NCI-H2196 treated with DMSO at 0.1 percent for 48 hours (cell line): ENCODE data around the gene NCAM1.

ENCODE experiments used
- DNase-seq: peaks from one replicate; lab custom pipeline; 2025; ENCODE audit not compliant: unreplicated experiment; lab: John Stamatoyannopoulos, UW

The NCAM1 gene

DNA sequence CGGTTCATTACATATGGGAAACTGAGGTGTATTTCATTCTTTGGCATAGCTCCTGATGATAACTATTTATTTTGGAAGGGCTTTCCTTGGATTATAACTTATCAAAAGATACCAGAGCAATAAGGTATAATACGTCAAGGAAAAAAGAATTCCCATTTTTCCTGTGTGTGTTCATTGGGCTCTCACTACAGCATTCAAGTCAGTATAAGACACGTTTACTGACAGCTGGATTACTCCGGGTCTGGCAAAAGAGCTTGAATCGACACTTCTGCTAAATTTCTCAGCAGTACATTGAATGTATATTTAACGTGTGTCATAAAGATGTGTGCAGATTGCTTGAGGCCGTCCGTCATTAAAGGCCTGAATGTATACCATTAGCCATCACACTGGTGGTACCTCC lies 163.4 kb downstream of the NCAM1 start:
- no peak for DNase-seq

DNA sequence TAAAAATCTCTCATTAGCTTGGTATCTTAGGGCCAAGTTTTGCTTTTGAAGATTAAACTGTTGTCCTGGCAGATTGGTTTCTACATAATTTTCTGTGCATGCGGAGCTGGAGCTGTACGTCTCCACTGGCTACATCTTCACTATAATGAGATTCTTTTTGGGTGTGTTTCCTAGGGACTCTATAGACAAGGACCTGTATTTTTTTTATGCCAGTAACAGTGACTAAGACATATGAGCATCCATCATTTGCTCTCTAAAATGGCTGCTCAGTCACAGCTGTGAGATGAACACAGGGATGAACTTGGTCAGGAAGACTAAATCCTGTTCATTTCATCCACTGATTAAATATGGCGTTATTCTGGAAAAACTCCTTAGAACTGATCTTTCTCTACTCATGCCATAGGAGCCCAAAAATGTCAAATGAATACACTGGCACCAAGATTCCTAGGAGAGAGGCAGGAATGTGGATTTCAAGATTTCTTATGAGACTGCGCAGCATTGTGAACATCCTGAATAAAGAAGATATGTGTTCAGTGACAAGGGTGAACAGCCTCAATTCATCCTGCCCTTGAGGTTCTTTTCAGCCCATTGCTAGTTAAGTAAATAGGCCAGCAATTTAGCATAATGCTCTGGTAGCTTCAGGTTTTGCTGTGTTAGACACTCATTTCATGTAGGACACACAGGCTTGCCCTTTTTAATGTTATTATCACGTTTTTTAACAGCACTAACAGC lies 168.2 kb downstream of the NCAM1 start:
- no peak for DNase-seq

- DNase-seq, result no peak
Observed at GRCh38 chr11:113131036-113131775, 170.0 kb downstream of the NCAM1 start.

DNA sequence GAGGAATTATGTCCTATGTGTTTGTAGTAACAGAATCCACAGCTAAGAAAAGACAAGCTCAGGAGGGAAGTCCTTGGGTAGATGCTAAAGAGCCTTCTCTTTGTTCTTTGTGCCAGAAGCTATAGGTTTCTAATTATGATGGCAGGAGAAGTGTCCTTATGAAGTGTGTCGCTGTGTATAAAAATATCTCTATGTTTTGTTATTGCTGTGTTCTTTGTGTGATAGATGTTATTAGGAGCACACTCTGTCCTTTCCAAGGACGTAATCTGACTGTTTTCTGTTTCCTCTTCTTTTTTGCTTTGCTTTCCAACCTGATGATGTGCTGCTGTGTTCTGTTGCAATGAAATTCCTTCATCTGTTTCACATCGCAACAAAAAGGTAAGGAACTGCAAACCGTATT lies 171.9 kb downstream of the NCAM1 start:
- no peak for DNase-seq

DNA sequence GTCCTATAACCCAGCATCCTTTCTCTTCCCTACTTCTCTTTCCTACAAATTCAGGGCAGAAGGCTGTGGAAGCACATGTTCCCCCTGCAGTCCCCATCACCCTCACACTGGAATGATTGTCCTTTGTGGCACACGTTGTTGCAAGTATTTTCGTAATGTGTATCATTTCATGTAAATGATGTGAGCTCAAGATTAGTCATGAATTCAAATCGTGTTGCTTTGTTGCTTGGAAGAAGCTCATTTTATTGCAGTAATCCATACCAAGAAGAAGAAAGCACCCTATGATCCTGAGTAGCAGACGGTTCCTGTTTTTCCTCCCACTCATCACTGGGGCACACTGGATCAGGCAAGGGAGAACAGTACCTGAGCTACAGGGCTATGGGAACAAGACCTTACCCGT lies 173.4 kb downstream of the NCAM1 start:
- no peak for DNase-seq

GRCh38 chr11:113137713-113138529 lies 176.7 kb downstream of the NCAM1 start:
- no peak for DNase-seq

DNA sequence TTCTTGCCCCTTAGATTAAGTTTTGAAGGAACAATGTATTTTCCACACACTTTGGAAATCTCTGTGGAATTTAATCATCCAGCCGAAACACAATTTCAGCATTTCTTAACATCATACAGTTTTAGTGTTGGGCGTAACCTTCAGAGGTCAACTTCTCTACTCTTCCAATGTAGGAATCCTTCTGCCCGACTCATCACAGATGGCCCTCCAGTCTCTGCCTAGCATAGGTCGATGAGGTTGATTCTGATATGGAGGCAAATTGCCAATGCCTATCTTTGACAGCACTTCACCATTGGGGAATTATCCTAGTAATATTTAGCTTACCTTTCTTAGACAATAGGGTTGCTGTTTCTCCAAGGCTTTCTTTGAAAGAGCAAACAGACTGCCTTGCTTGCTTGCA lies 177.5 kb downstream of the NCAM1 start:
- DNase-seq, result no peak

- no peak for DNase-seq
Observed at GRCh38 chr11:113141010-113141409, 179.8 kb downstream of the NCAM1 start.

GRCh38 chr11:113142508-113142907 lies 181.3 kb downstream of the NCAM1 start:
- no peak for DNase-seq

DNA sequence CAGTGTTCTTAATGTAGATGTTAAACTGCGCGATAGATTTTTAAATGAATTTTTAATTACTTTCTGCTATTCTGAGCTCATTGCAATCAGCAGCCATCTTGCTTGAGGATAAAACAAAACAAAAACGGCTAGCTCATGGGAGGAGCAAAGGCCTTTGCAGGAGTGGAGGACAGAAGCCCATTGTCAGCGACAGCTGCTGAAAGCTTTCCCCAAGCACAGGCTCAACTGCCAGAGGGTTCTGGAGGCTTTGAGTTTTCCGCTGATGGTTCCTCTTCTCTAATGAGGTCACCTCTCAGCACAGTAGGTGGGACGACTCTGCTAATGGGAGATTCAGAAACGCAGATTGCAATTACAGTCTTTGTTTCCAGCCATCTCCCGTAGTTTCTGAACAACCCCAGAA lies 186.0 kb downstream of the NCAM1 start:
- DNase-seq, result no peak

GRCh38 chr11:113148076-113148475 lies 186.9 kb downstream of the NCAM1 start:
- no peak for DNase-seq

DNA sequence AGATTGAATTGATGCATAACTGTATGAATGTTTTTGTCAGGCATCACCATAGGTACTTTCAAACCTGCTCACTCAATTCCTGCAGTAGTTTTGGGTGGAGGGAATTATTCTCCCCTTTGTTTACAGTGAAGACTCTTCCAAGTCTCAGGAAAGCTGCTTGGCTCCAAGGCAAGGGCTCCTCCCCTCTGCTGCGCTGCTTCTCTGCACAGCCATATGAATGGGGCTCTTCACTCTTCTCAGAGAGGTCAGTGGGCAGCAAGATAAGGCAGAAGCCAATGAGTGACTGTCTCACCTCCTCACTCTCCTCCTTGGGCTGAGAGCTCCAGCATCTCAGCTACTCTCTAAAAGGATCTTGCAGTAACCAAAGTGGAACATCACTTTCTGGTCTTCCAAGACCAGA lies 187.4 kb downstream of the NCAM1 start:
- no peak for DNase-seq

DNA sequence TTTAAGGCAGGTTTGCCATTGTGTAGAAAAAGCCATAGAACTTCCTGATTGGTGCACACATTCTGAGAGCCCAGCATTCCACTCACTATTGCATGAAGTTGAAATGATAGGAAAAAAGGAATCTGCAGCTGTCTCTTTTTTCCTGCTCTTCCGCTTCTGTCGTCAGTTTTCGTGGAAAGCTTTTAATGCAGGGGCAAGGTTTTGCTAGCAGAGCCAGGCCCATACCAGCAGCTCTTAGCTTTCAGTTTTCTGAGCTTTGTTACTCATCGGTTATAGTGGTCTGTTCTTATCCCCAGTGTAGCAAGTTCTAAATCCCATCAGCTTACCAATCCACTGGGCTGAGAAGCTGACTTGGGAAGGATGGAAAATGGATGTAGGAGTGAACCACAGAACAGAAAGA lies 190.3 kb downstream of the NCAM1 start:
- DNase-seq, result no peak

- DNase-seq, result no peak
Observed at GRCh38 chr11:113152500-113152899, 191.3 kb downstream of the NCAM1 start.

- no peak for DNase-seq
Observed at GRCh38 chr11:113153847-113154246, 192.6 kb downstream of the NCAM1 start.

GRCh38 chr11:113159988-113160807 lies 199.0 kb downstream of the NCAM1 start:
- DNase-seq, result no peak

- no peak for DNase-seq
Observed at GRCh38 chr11:113160808-113161124, 199.5 kb downstream of the NCAM1 start.

DNA sequence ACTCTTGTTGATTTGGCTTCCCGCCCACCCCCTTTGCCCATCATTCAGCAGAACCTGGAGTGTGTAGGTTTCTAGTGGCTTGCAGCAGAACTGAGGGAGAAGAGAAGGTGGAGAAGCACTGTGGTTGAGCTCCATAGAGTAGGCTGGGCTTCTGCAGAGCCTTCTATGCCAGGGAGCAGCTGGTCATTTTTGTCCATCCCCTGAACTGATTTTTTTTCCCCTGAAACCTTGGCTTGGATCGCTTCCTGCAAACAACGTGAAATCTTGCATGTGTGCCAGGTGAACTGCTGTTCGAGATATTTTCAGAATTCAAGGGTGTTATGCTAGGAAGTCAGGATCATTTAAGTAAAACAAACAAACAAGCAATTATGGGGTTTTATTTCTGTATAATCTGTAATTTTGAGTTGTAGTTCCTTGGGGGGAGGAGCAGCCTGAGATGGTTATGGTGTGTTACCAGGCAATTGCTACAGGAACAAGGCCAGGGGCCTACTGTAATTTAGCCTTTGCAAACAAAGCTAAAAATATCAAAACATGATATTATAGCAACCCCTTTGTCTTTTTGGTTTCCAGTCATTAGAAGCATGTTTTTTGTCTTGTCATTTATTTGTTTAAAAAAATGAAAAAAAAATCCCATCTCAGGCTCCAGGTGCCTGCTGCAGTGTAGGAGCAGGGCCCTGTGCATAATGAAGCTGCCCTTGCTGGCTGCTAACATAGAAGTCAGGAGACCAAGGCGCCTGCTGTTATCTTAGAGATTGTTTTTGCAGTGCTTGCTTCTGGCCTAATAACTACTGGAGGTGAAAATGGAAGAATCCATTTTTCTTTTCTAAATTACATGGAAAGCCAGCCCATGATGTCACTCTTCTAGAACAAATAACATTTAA lies 200.7 kb downstream of the NCAM1 start:
- DNase-seq, result peak; percentile 99

DNA sequence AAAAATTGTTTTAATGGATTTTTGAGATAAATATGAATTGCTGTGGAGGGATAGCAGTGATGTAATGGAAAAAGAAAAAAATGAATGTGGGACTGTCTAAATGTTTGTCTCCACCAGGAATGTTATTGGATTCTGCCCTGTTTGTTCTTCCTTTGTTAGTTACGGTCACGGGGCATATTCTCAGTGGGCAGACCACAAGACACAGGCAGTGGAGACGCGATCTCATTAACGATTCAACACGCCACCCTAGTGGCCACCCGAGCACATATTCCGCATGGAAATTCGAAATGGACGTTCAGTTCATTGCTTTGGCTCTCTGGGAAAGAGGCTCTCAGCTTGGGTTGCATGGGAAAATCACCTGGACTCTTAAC lies 201.4 kb downstream of the NCAM1 start:
- peak; percentile 78 for DNase-seq
